Activated CD4-positive, alpha-beta T cell treated with anti-CD3 and anti-CD28 coated beads for 36 hours (primary cell): ENCODE measurements around the gene ARHGAP15. TPM values are rescaled to one million over a fixed set of nuclear protein-coding genes. Genes with fewer than 3 reads are reported as not detected.

Experiments
- ATAC-seq: fragments of 200-7000 bp; cut with Tn5 transposase; one replicate; pipeline ENCODE4 v1.10.0; 2021; ENCODE audit warnings: mild to moderate bottlenecking, moderate library complexity
- CTCF ChIA-PET: fragments of 350-600 bp; sonication (Branson Sonifier 250); formaldehyde crosslinking; loops from one replicate; lab custom pipeline; 2021; ENCODE audit warnings: antibody characterized with exemption; lab: Charles Lee
- POLR2A ChIA-PET: fragments of 350-600 bp; sonication (Branson Sonifier 250); formaldehyde crosslinking; loops from one replicate; lab custom pipeline; 2021; ENCODE audit warnings: antibody characterized with exemption, inconsistent platforms; lab: Charles Lee
- DNase-seq: peaks from one replicate; pipeline ENCODE4 v3.0.0-alpha.2; 2020
- H3K27ac Mint-ChIP-seq: one replicate; pipeline ENCODE4 v1.8.0; 2021; ENCODE audit warnings: mixed read lengths
- H3K27me3 Mint-ChIP-seq: one replicate; pipeline ENCODE4 v1.8.0; 2021; ENCODE audit warnings: mixed read lengths
- H3K36me3 Mint-ChIP-seq: one replicate; pipeline ENCODE4 v1.8.0; 2021; ENCODE audit warnings: low read depth, mixed read lengths
- H3K4me1 Mint-ChIP-seq: one replicate; pipeline ENCODE4 v1.8.0; 2021; ENCODE audit warnings: mixed read lengths
- H3K4me3 Mint-ChIP-seq: one replicate; pipeline ENCODE4 v1.8.0; 2021; ENCODE audit warnings: mild to moderate bottlenecking, moderate library complexity, mixed read lengths
- H3K9me3 Mint-ChIP-seq: one replicate; pipeline ENCODE4 v1.8.0; 2021; ENCODE audit warnings: low read depth, mixed read lengths
- intact Hi-C, 2 experiments: fragments of 100-400 bp; cut with DNase I in 1 of 2; cut with micrococcal nuclease in 1 of 2; formaldehyde crosslinking; loops; one replicate each; pipeline versions ENCODE4 v1.14.2 to v1.15.1; 2022 to 2024; cut with DNase I, micrococcal nuclease
- total RNA-seq, 2 experiments: library from RNA; stranded (reverse); gene quantifications; one replicate each; pipeline ENCODE4 v1.2.3, GENCODE V29; 2021

ARHGAP15 gene
- total RNA-seq, 2 experiments from 2014 or later, result 62.6 to 64.3 TPM

DNA sequence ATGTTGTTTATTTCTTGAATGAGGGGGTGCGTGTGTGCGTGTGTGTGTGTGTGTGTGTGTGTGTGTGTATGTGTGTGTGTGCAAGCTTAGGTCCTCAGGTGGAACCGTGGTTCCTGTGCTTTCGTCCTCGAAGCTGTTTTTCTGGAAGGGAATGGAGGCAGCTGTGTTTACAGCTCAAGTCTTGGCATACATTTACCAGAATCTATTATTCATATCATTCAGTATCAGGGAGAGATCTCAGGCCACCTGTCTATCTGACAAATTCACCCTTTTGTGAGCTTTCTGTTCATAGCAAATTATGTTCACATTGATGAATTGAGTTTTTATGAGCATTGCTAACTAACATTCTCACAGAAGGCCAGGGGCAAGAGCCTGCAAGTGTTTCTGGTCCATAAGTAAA lies 550.4 kb downstream of the ARHGAP15 start:
- no peak for ATAC-seq
- H3K36me3 Mint-ChIP-seq, result peaks cover 14% of the 10 kb centered on the region
- no peak overlapping the region for H3K27ac Mint-ChIP-seq
- no peak overlapping the region for H3K4me3 Mint-ChIP-seq
- POLR2A ChIA-PET, result interaction anchor here (0.6 kb wide), 1 partner anchor 31 kb away, joined by 3 read pairs; no protein-coding TSS in a partner anchor
- no peak for DNase-seq
- H3K27me3 Mint-ChIP-seq, result no peaks in the 10 kb centered on the region
- no peaks in the 10 kb centered on the region for H3K9me3 Mint-ChIP-seq
- CTCF ChIA-PET, result interaction anchor here (0.7 to 1.5 kb wide), 3 partner anchors 9 to 12 kb away, joined by 3 to 4 read pairs (median 3); no protein-coding TSS in a partner anchor
- intact Hi-C loops, result no loop called here
- H3K4me1 Mint-ChIP-seq, result peaks cover 18% of the 10 kb centered on the region

- Mint-ChIP-seq H3K36me3 (peaks cover 8% of the 10 kb centered on the region), H3K27ac (no peak overlapping the region), H3K9me3 (no peaks in the 10 kb centered on the region), H3K27me3 (no peaks in the 10 kb centered on the region), H3K4me1 (peaks cover 12% of the 10 kb centered on the region), H3K4me3 (no peak overlapping the region)
- no peak for ATAC-seq
- ChIA-PET CTCF (no interaction called here), POLR2A (no interaction called here)
- no peak for DNase-seq
- intact Hi-C loops, result no loop called here
Measured at GRCh38 chr2:143680885-143681405, 551.7 kb downstream of the ARHGAP15 start.

DNA sequence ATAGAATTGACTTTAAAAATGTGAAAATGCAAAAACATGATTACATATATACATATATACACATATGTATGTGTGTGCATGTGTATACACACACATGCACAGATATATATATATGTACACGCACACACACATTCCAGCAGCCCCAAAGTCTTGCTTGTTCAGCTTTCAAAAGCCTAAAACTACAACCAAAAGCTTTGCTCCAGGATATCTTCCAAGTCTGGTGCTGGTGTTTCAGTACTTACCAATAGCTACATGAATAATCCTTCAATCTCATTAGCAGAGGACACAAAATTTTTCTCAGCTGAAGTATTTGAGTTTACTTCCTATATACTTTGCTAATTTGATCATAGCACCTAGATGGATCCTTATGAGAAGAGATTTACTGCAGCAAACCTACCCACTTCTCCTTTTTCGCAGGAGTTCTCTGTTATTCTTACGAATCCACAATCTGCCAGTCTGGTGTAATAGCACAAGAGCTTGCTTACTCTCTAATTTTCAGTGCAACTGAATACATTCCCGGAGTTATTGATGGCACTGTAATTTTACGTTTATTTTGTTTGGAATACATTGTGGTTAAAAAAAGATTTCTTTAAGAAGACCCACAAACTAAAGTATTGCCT lies 553.3 kb downstream of the ARHGAP15 start:
- intact Hi-C loops, result no loop called here
- Mint-ChIP-seq H3K9me3 (no peaks in the 10 kb centered on the region), H3K36me3 (peaks cover 5% of the 10 kb centered on the region), H3K4me3 (no peak overlapping the region), H3K27me3 (no peaks in the 10 kb centered on the region), H3K27ac (no peak overlapping the region), H3K4me1 (peaks cover 14% of the 10 kb centered on the region)
- ChIA-PET POLR2A (no interaction called here), CTCF (interaction anchor here (1.1 kb wide), 1 partner anchor 56 kb away, joined by 3 read pairs; no protein-coding TSS in a partner anchor)
- ATAC-seq (no peak), DNase-seq (no peak)

GRCh38 chr2:143683977-143684376 lies 554.8 kb downstream of the ARHGAP15 start:
- ChIA-PET POLR2A (no interaction called here), CTCF (interaction anchor here (0.7 to 1.1 kb wide), 2 partner anchors 55 to 1220 kb away, joined by 3 read pairs; no protein-coding TSS in a partner anchor)
- no peak for DNase-seq
- H3K9me3 Mint-ChIP-seq, result no peaks in the 10 kb centered on the region
- no peak overlapping the region for H3K4me3 Mint-ChIP-seq
- no peak overlapping the region for H3K27ac Mint-ChIP-seq
- intact Hi-C loops, result no loop called here
- ATAC-seq, result no peak
- no peaks in the 10 kb centered on the region for H3K27me3 Mint-ChIP-seq
- H3K4me1 Mint-ChIP-seq, result peaks cover 25% of the 10 kb centered on the region
- H3K36me3 Mint-ChIP-seq, result peaks cover 7% of the 10 kb centered on the region

DNA sequence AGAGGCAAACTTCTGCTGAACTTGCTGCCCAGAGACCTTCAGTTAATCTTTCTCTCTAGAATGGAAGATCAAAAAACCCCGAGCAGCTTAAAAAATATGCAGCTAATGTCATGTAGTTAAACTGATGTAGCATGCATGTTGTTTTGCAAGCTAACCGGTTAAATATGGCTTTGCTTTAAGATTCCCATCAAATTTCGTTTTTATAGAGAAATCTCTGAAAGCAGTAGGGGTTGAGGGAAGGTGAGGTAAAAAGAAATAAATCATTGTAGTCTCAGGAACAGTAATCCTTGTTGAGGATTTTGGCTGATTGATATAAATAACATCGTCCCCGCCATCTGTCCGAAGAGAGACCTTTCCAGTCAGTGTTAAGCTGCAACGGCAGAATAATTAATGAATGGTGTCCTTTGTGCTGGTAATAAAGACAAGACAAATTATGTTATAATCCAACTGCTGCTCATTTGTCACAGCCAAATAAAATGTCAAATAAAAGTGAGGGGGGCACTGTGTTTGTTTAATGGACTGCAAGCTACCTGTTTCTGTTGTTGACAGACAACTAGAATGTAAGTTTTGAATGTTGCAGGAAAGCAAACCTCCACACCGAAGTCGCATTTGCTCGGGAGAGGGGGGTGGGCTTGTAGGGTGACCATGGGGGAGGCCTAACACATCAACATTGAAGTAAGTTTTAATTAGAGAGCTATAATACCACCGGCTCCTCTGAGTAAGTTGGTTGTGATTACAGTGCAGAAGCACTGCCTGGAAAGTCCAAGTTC lies 555.5 kb downstream of the ARHGAP15 start:
- peaks cover 14% of the 10 kb centered on the region for H3K36me3 Mint-ChIP-seq
- no peaks in the 10 kb centered on the region for H3K27me3 Mint-ChIP-seq
- ATAC-seq (no peak), DNase-seq (no peak)
- ChIA-PET CTCF (interaction anchor here (0.6 to 0.7 kb wide), 3 partner anchors 57 to 1290 kb away, joined by 3 to 4 read pairs (median 3); no protein-coding TSS in a partner anchor), POLR2A (no interaction called here)
- no peaks in the 10 kb centered on the region for H3K9me3 Mint-ChIP-seq
- H3K27ac Mint-ChIP-seq, result no peak overlapping the region
- intact Hi-C loops, result no loop called here
- no peak overlapping the region for H3K4me3 Mint-ChIP-seq
- peaks cover 32% of the 10 kb centered on the region for H3K4me1 Mint-ChIP-seq

DNA sequence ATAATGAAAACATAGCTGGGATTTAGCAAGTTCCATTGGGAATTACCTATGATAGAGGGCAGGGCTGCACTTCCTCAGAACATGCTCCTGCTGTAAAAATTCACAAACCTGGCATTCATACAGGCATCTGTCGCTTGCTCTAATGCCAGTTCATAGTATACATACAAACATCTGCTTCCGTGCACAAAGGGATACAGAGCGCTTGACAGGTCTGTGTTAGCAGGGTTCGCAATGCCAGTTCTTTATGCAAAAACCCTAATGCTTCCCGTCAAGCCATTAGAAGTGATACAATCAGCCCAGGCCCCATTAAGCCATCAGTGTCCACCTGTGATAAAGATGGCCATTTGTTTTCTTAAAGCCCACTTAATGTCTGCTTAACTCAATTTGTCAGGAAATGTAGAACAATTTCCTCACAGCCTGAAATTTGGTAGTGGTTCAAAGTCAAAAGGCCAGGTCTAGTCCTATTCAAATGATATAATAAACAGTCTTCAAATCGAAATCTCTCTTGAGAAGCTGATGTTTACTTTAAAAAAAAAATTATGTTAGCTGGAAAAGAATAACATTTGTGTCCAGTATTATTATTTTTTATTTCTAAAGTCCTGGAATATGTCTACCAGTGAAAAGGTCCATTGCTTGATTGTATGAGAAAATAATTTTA lies 556.3 kb downstream of the ARHGAP15 start:
- Mint-ChIP-seq H3K9me3 (no peaks in the 10 kb centered on the region), H3K4me1 (peaks cover 37% of the 10 kb centered on the region), H3K4me3 (no peak overlapping the region), H3K27me3 (no peaks in the 10 kb centered on the region), H3K27ac (no peak overlapping the region), H3K36me3 (peaks cover 14% of the 10 kb centered on the region)
- intact Hi-C loops, result no loop called here
- no peak for DNase-seq
- ChIA-PET CTCF (interaction anchor here (0.7 to 1.4 kb wide), 2 partner anchors 18 to 41 kb away, joined by 3 to 8 read pairs; no protein-coding TSS in a partner anchor), POLR2A (no interaction called here)
- no peak for ATAC-seq

DNA sequence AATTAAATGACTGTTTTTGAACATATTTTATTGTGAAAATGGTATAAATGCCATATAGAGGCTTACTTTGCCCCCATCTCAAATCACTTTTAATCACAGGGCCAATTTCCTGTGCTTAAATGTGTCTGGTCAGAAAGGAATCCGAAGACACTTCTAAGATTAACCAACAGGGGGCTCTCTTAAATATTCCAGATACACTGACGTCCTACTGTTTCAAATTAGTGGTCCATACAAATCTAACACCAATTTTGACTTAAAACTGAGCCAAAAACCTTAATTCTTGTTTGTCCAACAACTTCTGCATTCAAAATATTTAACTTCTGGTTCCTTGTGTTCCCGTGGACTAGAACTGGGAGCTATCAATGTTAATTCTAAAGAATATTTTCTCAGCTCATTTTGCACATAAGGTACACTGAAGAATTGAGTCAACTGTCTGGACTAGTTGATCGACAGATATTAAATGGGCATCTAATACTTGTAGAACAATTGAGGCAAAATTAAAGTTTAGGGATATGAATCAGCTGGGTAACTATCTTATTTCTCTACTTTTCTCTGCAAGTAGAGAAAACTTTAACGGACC lies 557.5 kb downstream of the ARHGAP15 start:
- DNase-seq (no peak), ATAC-seq (peak; percentile 42)
- ChIA-PET POLR2A (interaction anchor here (0.6 to 0.7 kb wide), 2 partner anchors 42 to 43 kb away, joined by 3 read pairs; no protein-coding TSS in a partner anchor), CTCF (interaction anchor here (0.8 to 1.4 kb wide), 6 partner anchors 11 to 546 kb away, joined by 3 to 8 read pairs (median 4); no protein-coding TSS in a partner anchor)
- Mint-ChIP-seq H3K4me1 (peaks cover 41% of the 10 kb centered on the region), H3K27ac (no peak overlapping the region), H3K9me3 (no peaks in the 10 kb centered on the region), H3K36me3 (peaks cover 12% of the 10 kb centered on the region), H3K27me3 (no peaks in the 10 kb centered on the region), H3K4me3 (no peak overlapping the region)
- intact Hi-C loops, result no loop called here

- DNase-seq (no peak), ATAC-seq (no peak)
- Mint-ChIP-seq H3K27ac (no peak overlapping the region), H3K27me3 (no peaks in the 10 kb centered on the region), H3K4me3 (no peak overlapping the region), H3K9me3 (no peaks in the 10 kb centered on the region), H3K36me3 (peaks cover 16% of the 10 kb centered on the region), H3K4me1 (peaks cover 45% of the 10 kb centered on the region)
- intact Hi-C loops, result no loop called here
- ChIA-PET POLR2A (no interaction called here), CTCF (interaction anchor here (0.5 to 2.0 kb wide), 3 partner anchors 9 to 554 kb away, joined by 3 to 4 read pairs (median 3); no protein-coding TSS in a partner anchor)
Measured at GRCh38 chr2:143688248-143688647, 559.0 kb downstream of the ARHGAP15 start.

- CTCF ChIA-PET, result interaction anchor here (0.5 to 2.0 kb wide), 4 partner anchors 9 to 554 kb away, joined by 3 to 4 read pairs (median 3); no protein-coding TSS in a partner anchor
- POLR2A ChIA-PET, result interaction anchor here (0.5 kb wide), 1 partner anchor 20 kb away, joined by 3 read pairs; no protein-coding TSS in a partner anchor
- Mint-ChIP-seq H3K9me3 (no peaks in the 10 kb centered on the region), H3K4me3 (no peak overlapping the region), H3K27ac (no peak overlapping the region), H3K4me1 (peaks cover 45% of the 10 kb centered on the region), H3K27me3 (no peaks in the 10 kb centered on the region), H3K36me3 (peaks cover 16% of the 10 kb centered on the region)
- ATAC-seq, result no peak
- no peak for DNase-seq
- intact Hi-C loops, result no loop called here
Measured at GRCh38 chr2:143688815-143689214, 559.6 kb downstream of the ARHGAP15 start.

DNA sequence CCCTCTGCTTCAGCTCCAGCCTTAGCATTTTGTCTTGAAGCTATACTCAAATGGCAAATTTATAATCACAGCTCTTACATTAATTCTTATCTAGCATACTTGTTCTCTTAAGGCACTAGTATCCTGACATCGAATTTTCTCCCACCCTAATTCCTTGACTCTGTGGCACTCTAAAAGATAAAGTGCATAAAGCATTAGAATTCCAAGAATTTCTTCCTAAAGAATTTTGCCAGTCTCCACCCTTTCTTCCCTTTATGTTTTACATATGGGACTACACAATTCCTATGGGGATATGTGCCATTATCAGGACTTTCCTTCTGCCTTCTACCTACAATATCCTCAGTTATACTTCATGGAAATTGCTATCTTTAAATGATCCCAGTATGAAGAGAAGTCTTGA lies 560.3 kb downstream of the ARHGAP15 start:
- no peak overlapping the region for H3K27ac Mint-ChIP-seq
- no peaks in the 10 kb centered on the region for H3K9me3 Mint-ChIP-seq
- peaks cover 17% of the 10 kb centered on the region for H3K36me3 Mint-ChIP-seq
- no peak overlapping the region for H3K4me3 Mint-ChIP-seq
- POLR2A ChIA-PET, result interaction anchor here (0.8 kb wide), 1 partner anchor 557 kb away, joined by 3 read pairs; no protein-coding TSS in a partner anchor
- DNase-seq (no peak), ATAC-seq (no peak)
- no peaks in the 10 kb centered on the region for H3K27me3 Mint-ChIP-seq
- CTCF ChIA-PET, result interaction anchor here (1.0 to 2.0 kb wide), 4 partner anchors 9 to 19 kb away, joined by 3 to 4 read pairs (median 3); no protein-coding TSS in a partner anchor
- intact Hi-C loops, result no loop called here
- H3K4me1 Mint-ChIP-seq, result peaks cover 50% of the 10 kb centered on the region
